HepG2 (cell line): ENCODE measurements around the gene RLF. TPM values are rescaled to one million over a fixed set of nuclear protein-coding genes. Genes with fewer than 3 reads are reported as not detected.

Source experiments
- KDM2A ChIP-seq: sonication (generic); formaldehyde crosslinking; IDR thresholded peaks from 2 replicates; pipeline ENCODE4 v1.4.0; 2020; ENCODE audit warnings: low read depth, missing genetic modification reagents, borderline replicate concordance
- SMC3 ChIP-seq: IDR thresholded peaks from 2 replicates; pipeline ENCODE4 v1.6.1; 2011; ENCODE audit warnings: low read length, improper control_type of control experiment
- TBP ChIP-seq: sonication (generic); formaldehyde crosslinking; IDR thresholded peaks from 2 replicates; pipeline ENCODE4 v1.5.0; 2020; ENCODE audit warnings: missing genetic modification reagents
- ZBTB3 ChIP-seq: sonication (generic); formaldehyde crosslinking; IDR thresholded peaks from 2 replicates; pipeline ENCODE4 v1.4.0; 2020; ENCODE audit warnings: low read depth, mild to moderate bottlenecking, moderate library complexity, missing genetic modification reagents, borderline replicate concordance
- ZNF558 ChIP-seq: sonication (generic); formaldehyde crosslinking; IDR thresholded peaks from 2 replicates; pipeline ENCODE4 v1.9.0; 2022; ENCODE audit warnings: mild to moderate bottlenecking, missing genetic modification reagents, borderline replicate concordance
- ZSCAN21 ChIP-seq: sonication (generic); formaldehyde crosslinking; IDR thresholded peaks from 2 replicates; pipeline ENCODE4 v1.8.0; 2022; ENCODE audit warnings: mild to moderate bottlenecking, missing genetic modification reagents, moderate library complexity, borderline replicate concordance
- polyA plus RNA-seq, 8 experiments: library from polyadenylated mRNA; depleted of rRNA in 3 of 8; stranded (reverse) in 7 of 8; unstranded in 1 of 8; fragments of >200 nt; fragmentation: Illumina TruSeq in 4 of 8; extraction: Trizol in 4 of 8; gene quantifications; 2 replicates each; pipeline versions ENCODE4 v1.2.1 to v1.2.3, GENCODE V29; 2011 to 2016; ENCODE audit warnings: low read depth in 4 of 8, missing spikeins in 1 of 8, mixed read lengths in 1 of 8; ENCODE audit not compliant: insufficient read depth in 1 of 8
- total RNA-seq, 5 experiments: library from RNA; depleted of rRNA; stranded (reverse); fragments of >200 nt; fragmentation: Illumina TruSeq; extraction: Trizol; gene quantifications; 2 replicates each; pipeline ENCODE4 v1.2.3, GENCODE V29; 2016; ENCODE audit warnings: low read depth in 1 of 5
- TF ChIP-seq, protein P1 (sequence below): fragments of 450-650 bp; IDR thresholded peaks from 2 replicates; pipeline ENCODE4 v1.6.1; 2017; ENCODE audit warnings: mild to moderate bottlenecking
- TF ChIP-seq, protein P2 (sequence below): sonication (generic); formaldehyde crosslinking; IDR thresholded peaks from 2 replicates; pipeline ENCODE4 v1.4.0; 2020; ENCODE audit warnings: missing genetic modification reagents, borderline replicate concordance
- TF ChIP-seq, protein P3 (sequence below): sonication (generic); formaldehyde crosslinking; IDR thresholded peaks from one replicate; pipeline ENCODE4 v1.5.1; 2020; ENCODE audit warnings: mild to moderate bottlenecking, missing genetic modification reagents; ENCODE audit errors: not compliant biosample characterization
- TF ChIP-seq, protein P4 (sequence below): sonication (generic); formaldehyde crosslinking; IDR thresholded peaks from 2 replicates; pipeline ENCODE4 v1.4.0; 2020; ENCODE audit warnings: low read depth, mild to moderate bottlenecking, missing genetic modification reagents

RLF gene
- total and polyA plus RNA-seq, 2 of the 13 experiments (the other 11 are each of a cell fraction or from before 2014, with no cell fraction given): 9.0 to 15.7 TPM

DNA sequence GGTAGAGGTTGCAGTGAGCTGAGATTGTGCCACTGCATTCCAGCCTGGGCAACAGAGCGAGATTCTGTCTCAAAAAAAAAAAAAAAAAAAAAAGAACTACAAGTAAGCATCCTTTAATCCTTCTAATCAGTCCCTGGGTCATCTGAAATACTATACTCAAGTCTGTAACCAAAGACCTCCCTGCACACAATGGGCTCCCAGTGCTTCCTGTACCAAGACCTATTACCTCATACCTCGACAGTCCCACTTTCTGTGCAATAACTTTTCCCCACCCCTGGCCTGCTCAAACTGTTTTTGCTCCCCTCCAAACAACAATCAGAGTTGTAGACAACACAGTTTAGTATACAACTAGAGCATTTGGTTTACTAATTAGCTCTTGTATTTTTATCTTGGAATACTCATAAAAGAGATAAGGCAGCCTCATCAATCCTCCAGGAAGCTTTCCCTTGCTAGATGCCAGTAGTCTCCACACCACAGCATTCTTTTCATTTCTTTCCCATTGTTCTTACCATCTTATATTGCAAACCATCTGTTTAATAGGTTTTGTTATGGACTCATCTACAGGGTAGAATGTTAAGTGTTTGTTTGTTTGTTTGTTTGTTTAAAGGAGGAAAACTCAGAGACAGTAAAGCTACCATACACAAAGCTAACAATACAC is 19.2 kb upstream of the RLF start (continued):
- TF ChIP-seq, protein P1, sequence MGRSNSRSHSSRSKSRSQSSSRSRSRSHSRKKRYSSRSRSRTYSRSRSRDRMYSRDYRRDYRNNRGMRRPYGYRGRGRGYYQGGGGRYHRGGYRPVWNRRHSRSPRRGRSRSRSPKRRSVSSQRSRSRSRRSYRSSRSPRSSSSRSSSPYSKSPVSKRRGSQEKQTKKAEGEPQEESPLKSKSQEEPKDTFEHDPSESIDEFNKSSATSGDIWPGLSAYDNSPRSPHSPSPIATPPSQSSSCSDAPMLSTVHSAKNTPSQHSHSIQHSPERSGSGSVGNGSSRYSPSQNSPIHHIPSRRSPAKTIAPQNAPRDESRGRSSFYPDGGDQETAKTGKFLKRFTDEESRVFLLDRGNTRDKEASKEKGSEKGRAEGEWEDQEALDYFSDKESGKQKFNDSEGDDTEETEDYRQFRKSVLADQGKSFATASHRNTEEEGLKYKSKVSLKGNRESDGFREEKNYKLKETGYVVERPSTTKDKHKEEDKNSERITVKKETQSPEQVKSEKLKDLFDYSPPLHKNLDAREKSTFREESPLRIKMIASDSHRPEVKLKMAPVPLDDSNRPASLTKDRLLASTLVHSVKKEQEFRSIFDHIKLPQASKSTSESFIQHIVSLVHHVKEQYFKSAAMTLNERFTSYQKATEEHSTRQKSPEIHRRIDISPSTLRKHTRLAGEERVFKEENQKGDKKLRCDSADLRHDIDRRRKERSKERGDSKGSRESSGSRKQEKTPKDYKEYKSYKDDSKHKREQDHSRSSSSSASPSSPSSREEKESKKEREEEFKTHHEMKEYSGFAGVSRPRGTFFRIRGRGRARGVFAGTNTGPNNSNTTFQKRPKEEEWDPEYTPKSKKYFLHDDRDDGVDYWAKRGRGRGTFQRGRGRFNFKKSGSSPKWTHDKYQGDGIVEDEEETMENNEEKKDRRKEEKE: no peak
- TF ChIP-seq ZSCAN21 (no peak), TBP (CRISPR knock-in tag) (no peak), KDM2A (CRISPR knock-in tag) (no peak), ZNF558 (CRISPR knock-in tag) (no peak), SMC3 (no peak), ZBTB3 (CRISPR knock-in tag) (no peak)
- TF ChIP-seq, protein P2, sequence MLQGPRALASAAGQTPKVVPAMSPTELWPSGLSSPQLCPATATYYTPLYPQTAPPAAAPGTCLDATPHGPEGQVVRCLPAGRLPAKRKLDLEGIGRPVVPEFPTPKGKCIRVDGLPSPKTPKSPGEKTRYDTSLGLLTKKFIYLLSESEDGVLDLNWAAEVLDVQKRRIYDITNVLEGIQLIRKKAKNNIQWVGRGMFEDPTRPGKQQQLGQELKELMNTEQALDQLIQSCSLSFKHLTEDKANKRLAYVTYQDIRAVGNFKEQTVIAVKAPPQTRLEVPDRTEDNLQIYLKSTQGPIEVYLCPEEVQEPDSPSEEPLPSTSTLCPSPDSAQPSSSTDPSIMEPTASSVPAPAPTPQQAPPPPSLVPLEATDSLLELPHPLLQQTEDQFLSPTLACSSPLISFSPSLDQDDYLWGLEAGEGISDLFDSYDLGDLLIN: no peak
- TF ChIP-seq, protein P3, sequence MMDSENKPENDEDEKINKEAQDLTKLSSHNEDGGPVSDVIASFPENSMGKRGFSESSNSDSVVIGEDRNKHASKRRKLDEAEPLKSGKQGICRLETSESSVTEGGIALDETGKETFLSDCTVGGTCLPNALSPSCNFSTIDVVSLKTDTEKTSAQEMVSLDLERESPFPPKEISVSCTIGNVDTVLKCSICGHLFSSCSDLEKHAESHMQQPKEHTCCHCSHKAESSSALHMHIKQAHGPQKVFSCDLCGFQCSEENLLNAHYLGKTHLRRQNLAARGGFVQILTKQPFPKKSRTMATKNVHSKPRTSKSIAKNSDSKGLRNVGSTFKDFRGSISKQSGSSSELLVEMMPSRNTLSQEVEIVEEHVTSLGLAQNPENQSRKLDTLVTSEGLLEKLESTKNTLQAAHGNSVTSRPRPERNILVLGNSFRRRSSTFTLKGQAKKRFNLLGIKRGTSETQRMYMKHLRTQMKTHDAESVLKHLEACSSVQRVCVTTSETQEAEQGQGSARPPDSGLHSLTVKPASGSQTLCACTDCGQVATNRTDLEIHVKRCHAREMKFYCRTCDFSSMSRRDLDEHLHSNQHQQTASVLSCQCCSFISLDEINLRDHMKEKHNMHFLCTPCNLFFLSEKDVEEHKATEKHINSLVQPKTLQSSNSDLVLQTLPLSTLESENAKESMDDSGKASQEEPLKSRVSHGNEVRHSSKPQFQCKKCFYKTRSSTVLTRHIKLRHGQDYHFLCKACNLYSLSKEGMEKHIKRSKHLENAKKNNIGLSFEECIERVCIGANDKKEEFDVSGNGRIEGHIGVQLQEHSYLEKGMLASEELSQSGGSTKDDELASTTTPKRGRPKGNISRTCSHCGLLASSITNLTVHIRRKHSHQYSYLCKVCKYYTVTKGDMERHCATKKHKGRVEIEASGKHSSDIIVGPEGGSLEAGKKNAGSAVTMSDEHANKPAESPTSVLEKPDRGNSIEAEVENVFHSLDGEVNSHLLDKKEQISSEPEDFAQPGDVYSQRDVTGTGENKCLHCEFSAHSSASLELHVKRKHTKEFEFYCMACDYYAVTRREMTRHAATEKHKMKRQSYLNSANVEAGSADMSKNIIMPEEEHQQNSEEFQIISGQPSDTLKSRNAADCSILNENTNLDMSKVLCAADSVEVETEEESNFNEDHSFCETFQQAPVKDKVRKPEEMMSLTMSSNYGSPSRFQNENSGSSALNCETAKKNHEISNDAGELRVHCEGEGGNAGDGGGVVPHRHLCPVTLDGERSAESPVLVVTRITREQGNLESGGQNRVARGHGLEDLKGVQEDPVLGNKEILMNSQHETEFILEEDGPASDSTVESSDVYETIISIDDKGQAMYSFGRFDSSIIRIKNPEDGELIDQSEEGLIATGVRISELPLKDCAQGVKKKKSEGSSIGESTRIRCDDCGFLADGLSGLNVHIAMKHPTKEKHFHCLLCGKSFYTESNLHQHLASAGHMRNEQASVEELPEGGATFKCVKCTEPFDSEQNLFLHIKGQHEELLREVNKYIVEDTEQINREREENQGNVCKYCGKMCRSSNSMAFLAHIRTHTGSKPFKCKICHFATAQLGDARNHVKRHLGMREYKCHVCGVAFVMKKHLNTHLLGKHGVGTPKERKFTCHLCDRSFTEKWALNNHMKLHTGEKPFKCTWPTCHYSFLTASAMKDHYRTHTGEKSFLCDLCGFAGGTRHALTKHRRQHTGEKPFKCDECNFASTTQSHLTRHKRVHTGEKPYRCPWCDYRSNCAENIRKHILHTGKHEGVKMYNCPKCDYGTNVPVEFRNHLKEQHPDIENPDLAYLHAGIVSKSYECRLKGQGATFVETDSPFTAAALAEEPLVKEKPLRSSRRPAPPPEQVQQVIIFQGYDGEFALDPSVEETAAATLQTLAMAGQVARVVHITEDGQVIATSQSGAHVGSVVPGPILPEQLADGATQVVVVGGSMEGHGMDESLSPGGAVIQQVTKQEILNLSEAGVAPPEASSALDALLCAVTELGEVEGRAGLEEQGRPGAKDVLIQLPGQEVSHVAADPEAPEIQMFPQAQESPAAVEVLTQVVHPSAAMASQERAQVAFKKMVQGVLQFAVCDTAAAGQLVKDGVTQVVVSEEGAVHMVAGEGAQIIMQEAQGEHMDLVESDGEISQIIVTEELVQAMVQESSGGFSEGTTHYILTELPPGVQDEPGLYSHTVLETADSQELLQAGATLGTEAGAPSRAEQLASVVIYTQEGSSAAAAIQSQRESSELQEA (CRISPR knock-in tag): no peak
- TF ChIP-seq, protein P4, sequence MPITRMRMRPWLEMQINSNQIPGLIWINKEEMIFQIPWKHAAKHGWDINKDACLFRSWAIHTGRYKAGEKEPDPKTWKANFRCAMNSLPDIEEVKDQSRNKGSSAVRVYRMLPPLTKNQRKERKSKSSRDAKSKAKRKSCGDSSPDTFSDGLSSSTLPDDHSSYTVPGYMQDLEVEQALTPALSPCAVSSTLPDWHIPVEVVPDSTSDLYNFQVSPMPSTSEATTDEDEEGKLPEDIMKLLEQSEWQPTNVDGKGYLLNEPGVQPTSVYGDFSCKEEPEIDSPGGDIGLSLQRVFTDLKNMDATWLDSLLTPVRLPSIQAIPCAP: no peak
- TF ChIP-seq, all 625 proteins: peak for 0
